Kidney epithelial cell (primary cell): ENCODE results near the gene MORN3. TPM values are rescaled to one million over a fixed set of nuclear protein-coding genes. Genes with fewer than 3 reads are reported as not detected.

Source experiments
- DNase-seq: peaks from one replicate; pipeline ENCODE4 v3.0.0-alpha.2; 2010; ENCODE audit warnings: low read depth
- H3K27me3 ChIP-seq: 2 replicates; pipeline ENCODE4 v1.6.0; 2011; ENCODE audit warnings: low read length; ENCODE audit not compliant: control insufficient read depth, insufficient read depth
- H3K36me3 ChIP-seq: 2 replicates; pipeline ENCODE4 v1.5.1; 2011; ENCODE audit warnings: low read length; ENCODE audit not compliant: control insufficient read depth, insufficient read depth
- H3K4me3 ChIP-seq: 2 replicates; pipeline ENCODE4 v1.5.1; 2011; ENCODE audit warnings: low read depth, mild to moderate bottlenecking, control low read depth, low read length
- total RNA-seq: library from RNA; depleted of rRNA; stranded (reverse); fragments of >200 nt; gene quantifications from 2 replicates; pipeline ENCODE4 v1.2.3, GENCODE V29; 2015
- TF ChIP-seq, protein P1 (sequence below): IDR thresholded peaks from 2 replicates; pipeline ENCODE4 v1.5.1; 2011; ENCODE audit warnings: mild to moderate bottlenecking, moderate library complexity, low read length, control low read depth, inconsistent platforms; ENCODE audit not compliant: insufficient read depth, poor library complexity, severe bottlenecking

MORN3 gene
- total RNA-seq, 1 donor from 2014 or later = 1.3 TPM

DNA sequence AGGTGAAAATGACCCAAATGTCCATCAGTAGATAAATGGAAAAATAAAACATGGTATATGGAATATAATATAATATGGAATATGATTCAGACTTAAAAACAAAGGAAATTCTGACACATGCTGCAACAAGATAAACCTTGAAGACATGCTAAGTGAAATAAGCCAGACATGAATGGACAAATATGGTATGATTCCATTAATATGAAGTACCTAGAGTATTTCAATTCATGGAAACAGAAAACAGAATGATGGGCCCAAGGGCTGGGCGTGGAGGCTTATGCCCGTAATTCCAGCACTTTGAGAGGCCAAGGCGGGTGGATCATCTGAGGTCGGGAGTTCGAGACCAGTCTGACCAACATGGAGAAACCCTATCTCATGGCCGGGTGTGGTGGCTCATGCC, 65.9 kb downstream of the MORN3 start:
- Histone ChIP-seq H3K4me3 (no peak overlapping the region), H3K36me3 (no peaks in the 10 kb centered on the region), H3K27me3 (no peaks in the 10 kb centered on the region)
- TF ChIP-seq, protein P1, sequence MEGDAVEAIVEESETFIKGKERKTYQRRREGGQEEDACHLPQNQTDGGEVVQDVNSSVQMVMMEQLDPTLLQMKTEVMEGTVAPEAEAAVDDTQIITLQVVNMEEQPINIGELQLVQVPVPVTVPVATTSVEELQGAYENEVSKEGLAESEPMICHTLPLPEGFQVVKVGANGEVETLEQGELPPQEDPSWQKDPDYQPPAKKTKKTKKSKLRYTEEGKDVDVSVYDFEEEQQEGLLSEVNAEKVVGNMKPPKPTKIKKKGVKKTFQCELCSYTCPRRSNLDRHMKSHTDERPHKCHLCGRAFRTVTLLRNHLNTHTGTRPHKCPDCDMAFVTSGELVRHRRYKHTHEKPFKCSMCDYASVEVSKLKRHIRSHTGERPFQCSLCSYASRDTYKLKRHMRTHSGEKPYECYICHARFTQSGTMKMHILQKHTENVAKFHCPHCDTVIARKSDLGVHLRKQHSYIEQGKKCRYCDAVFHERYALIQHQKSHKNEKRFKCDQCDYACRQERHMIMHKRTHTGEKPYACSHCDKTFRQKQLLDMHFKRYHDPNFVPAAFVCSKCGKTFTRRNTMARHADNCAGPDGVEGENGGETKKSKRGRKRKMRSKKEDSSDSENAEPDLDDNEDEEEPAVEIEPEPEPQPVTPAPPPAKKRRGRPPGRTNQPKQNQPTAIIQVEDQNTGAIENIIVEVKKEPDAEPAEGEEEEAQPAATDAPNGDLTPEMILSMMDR = no peak
- DNase-seq = no peak

DNA sequence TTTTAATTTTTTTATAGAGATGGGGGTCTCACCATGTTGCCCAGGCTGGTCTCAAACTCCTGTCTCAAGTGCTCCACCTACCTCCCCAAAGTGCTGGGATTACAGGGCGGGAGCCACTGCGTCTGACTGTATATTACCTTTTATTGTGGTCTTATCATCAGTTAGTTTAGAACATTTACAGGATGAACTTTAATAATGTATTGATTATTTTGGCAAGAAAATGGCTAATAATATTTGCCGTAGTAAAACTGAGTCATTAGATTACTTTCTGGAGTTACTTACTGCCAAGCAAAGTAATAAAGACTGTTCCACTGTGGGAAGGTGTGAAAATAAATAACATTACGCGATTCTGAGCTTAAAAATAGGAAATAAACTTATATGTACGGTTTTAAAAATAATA, 66.7 kb downstream of the MORN3 start:
- H3K36me3 ChIP-seq = no peaks in the 10 kb centered on the region

DNA sequence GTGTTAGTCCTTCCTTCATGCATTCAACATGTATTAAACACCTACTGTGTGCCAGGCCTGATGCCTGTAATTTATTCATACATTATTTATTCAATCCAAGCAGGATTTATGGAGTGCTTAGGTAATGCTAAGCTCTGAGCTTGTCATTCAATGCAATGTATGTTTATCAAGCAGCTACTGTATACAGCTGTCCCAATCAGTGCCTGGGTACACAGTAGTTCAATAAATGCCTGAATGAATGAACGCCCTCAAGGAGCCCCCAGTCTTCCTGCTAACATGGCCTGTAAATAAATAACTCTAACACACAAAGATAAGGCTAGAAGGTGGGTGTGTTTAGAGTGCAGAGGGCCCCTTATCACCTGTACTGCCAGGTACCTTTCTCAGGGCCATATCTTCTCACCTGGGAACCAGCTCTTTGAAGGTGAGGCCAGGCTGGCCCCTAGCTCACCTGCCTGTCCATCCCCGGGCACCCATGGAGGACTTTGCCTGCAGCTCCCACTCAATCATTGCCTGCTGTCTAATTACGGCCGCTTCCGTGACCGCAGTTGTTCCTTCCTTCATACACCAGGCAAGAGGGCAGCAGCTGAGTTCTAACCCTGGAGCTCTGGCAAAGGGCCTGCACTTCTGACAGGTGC, 68.6 kb downstream of the MORN3 start:
- no peak for DNase-seq
- Histone ChIP-seq H3K4me3 (no peak overlapping the region), H3K36me3 (no peaks in the 10 kb centered on the region), H3K27me3 (no peaks in the 10 kb centered on the region)
- TF ChIP-seq, protein P1 = no peak

More for the DNA sequence above, 66.7 kb downstream of the MORN3 start:
- no peak for DNase-seq
- Histone ChIP-seq H3K4me3 (no peak overlapping the region), H3K27me3 (no peaks in the 10 kb centered on the region)
- TF ChIP-seq, protein P1 = no peak

Other genes starting within 250 kb of the MORN3 start
- gene KDM2B, start 88.6 kb downstream of the MORN3 start, total RNA-seq = 31.4 and 34.7 TPM in 2 replicates
- gene ORAI1, start 43.1 kb downstream of the MORN3 start, total RNA-seq = 11.9 and 18.4 TPM in 2 replicates
- gene TMEM120B, start 43.1 kb upstream of the MORN3 start, total RNA-seq = 8.8 and 8.9 TPM in 2 replicates
- gene RHOF, start 124.0 kb upstream of the MORN3 start, total RNA-seq = 194 and 311 TPM in 2 replicates
- gene SETD1B, start 134.4 kb upstream of the MORN3 start, total RNA-seq = 8.1 and 9.6 TPM in 2 replicates
- 0.33 TPM in 1 of 2 replicates, not detected in the other for gene HPD, start 189.2 kb upstream of the MORN3 start, total RNA-seq
- gene PSMD9, start 219.1 kb upstream of the MORN3 start, total RNA-seq = 132 and 151 TPM in 2 replicates
- gene CFAP251, start 248.9 kb upstream of the MORN3 start, total RNA-seq = 3.3 and 3.7 TPM in 2 replicates